ENCODE data around the gene PNPLA7. TPM values are rescaled to one million over a fixed set of nuclear protein-coding genes. Genes with fewer than 3 reads are reported as not detected.

Gene PNPLA7
- total and polyA plus RNA-seq, 7 donors, result 1.2 to 22.3 (median 7.7) TPM

DNA sequence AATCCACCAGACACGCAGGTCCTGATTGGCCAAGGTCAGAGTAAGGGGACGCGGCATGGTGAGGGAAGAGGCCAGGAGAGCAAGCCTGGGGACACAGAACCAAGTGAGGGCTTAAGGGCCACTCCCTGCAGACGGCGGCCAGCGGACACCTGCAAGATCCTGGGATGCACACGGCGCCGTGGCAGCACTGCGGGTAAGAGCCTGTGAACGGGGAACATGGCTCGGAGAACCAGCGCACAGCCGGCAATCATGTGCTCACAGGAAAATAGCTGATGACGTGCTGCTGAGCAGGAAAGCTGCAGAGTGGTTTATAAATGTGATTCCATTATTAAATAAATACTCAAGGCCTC lies 64.1 kb downstream of the PNPLA7 start:
- H3K4me3 ChIP-seq, result no peak overlapping the region
- DNase-seq, result no peak
- WGBS, 3 donors, result 89 to 94% (median 92%) methylated on average over 15 of the region's 15 CpGs

DNA sequence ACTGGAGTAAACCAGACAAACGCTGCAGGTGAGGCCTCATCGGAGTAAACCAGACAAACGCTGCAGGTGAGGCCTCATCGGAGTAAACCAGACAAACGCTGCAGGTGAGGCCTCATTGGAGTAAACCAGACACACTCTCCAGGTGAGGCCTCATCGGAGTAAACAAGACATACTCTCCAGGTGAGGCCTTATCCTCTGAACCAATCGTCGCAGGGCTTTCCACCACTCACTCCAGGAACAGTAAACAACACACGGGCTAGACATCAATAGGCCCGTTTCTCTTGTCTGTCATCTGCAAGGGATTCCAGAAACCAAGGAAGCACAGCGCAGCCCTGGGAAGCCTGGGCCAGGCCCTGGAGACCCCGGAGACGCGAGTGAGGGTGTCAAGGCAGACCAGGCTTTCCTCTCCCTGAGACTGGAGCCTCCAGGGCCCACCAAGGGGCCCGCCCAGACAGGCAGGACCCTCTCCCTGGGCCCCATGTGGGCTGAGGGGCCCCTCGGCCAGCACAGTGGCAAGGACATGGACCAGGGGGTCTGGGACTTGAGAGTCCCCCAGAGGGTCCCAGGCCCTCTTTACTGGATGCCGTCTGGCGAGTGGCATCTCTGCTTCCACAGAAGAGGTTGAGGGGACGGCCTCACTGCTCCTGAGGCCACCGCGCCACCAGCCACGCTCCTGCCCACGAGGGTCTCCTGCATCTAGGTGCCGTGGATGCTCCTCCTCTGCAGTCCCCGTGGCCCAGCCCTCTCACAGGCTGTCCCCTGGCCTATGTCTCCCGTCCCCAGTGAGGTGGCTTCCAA lies 64.7 kb downstream of the PNPLA7 start:
- DNase-seq (peak in 1 of 2 donors; percentile 32), ATAC-seq (no peak)
- H3K27me3 ChIP-seq (ENCODE audit: insufficient read depth in 3 of 3, low read length in 2 of 3), result no peaks in the 10 kb centered on the region
- no peaks in the 10 kb centered on the region for H3K9me3 ChIP-seq
- intact Hi-C loops (cut with DNase I), result no loop called here
- H3K36me3 ChIP-seq (ENCODE audit: insufficient read depth in 1 of 2, low read depth in 1 of 2), result peaks cover 0 to 41% of the 10 kb centered on the region in 2 donors
- H3K4me3 ChIP-seq, result no peak overlapping the region
- no peak overlapping the region for H3K27ac ChIP-seq
- 90 to 92% (median 90%) methylated on average over 26 of the region's 26 CpGs for WGBS, 3 donors
- TF ChIP-seq, protein P1, sequence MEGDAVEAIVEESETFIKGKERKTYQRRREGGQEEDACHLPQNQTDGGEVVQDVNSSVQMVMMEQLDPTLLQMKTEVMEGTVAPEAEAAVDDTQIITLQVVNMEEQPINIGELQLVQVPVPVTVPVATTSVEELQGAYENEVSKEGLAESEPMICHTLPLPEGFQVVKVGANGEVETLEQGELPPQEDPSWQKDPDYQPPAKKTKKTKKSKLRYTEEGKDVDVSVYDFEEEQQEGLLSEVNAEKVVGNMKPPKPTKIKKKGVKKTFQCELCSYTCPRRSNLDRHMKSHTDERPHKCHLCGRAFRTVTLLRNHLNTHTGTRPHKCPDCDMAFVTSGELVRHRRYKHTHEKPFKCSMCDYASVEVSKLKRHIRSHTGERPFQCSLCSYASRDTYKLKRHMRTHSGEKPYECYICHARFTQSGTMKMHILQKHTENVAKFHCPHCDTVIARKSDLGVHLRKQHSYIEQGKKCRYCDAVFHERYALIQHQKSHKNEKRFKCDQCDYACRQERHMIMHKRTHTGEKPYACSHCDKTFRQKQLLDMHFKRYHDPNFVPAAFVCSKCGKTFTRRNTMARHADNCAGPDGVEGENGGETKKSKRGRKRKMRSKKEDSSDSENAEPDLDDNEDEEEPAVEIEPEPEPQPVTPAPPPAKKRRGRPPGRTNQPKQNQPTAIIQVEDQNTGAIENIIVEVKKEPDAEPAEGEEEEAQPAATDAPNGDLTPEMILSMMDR (IDR thresholded peaks at IDR 0.05), result no peak
- no peaks in the 10 kb centered on the region for H3K4me1 ChIP-seq

More for the DNA sequence above, 64.1 kb downstream of the PNPLA7 start:
- TF ChIP-seq, protein P1 (IDR thresholded peaks at IDR 0.05), result no peak
- no peaks in the 10 kb centered on the region for H3K27me3 ChIP-seq (ENCODE audit: insufficient read depth in 3 of 3, low read length in 2 of 3)
- no peaks in the 10 kb centered on the region for H3K4me1 ChIP-seq
- intact Hi-C loops (cut with DNase I), result no loop called here
- no peak overlapping the region for H3K27ac ChIP-seq
- no peaks in the 10 kb centered on the region for H3K9me3 ChIP-seq
- peaks cover 0 to 41% of the 10 kb centered on the region in 2 donors for H3K36me3 ChIP-seq (ENCODE audit: insufficient read depth in 1 of 2, low read depth in 1 of 2)
- no peak for ATAC-seq

DNA sequence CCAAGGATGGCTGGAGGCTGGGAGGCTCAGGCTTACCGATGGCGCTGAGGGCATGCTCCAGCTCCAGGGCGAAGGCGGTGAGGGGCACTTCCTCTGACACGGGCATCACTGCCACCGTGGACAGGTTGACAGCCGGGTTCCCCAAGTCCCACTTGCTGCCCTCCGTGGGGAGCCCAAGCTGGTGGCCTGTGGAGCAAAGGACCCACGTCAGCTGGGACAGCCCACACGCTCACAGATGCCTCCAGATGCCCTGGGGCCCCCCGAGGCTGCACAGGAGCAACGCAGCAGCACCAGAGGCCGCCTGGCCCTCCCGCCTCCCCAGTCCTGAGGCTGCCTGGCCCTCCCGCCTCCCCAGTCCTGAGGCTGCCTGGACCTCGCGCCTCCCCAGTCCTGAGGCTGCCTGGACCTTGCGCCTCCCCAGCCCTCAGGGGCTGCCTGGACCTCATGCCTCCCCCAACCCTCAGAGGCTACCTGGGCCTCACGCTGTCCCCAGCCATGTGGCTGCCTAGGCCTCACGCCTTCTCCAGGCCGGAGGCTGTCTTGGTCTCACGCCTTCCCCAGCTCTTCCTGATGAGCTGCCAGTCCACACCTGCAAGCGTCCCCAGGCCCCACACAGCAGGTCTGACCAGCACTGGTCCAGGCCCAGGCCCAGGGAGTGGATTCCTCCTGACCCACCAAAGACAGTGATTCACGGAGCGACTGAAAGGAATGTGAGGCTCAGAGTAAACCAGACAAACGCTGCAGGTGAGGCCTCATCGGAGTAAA lies 65.5 kb downstream of the PNPLA7 start:
- 91 to 94% (median 93%) methylated on average over 22 to 27 of the region's 27 CpGs for WGBS, 3 donors
- Histone ChIP-seq H3K9me3 (no peaks in the 10 kb centered on the region), H3K4me3 (no peak overlapping the region), H3K27me3 (ENCODE audit: insufficient read depth in 3 of 3, low read length in 2 of 3) (no peaks in the 10 kb centered on the region), H3K4me1 (no peaks in the 10 kb centered on the region), H3K36me3 (ENCODE audit: insufficient read depth in 1 of 2, low read depth in 1 of 2) (peaks cover 0 to 41% of the 10 kb centered on the region in 2 donors), H3K27ac (no peak overlapping the region)
- TF ChIP-seq, protein P1 (IDR thresholded peaks at IDR 0.05), result no peak
- ATAC-seq (no peak), DNase-seq (peak in 1 of 2 donors; percentile 42)
- intact Hi-C loops (cut with DNase I), result no loop called here

DNA sequence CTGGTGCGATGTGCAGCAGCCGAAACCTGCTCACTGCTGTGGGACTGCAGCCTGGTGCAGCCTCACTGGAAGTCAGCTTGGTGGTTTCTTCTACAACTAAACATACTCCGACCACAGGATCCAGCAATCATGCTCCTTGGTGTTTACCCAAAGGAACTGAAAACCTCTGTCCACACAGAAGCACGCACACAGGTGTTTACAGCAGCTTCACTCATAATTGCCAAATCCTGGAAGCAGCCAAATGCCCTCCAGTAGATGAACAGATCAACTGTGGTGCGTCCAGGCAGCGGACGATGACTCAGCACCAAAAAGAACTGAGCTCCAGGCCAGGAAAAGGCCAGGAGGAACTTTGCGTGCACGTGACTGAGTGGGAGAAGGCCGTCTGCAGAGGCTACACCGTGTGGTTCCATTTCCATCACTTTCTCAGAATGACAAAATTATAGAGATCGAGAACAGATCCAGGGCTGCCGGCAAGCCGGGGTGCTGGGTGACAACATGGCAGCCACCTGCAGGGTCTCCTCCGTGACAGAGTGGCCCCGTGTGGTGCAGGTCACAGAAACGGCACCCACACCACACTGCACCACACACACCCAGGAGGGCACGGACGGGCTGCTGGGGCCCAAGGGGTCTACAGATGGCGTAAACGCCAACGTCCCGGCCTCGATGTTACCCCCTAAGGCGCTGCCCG lies 68.0 kb downstream of the PNPLA7 start:
- Histone ChIP-seq H3K36me3 (ENCODE audit: insufficient read depth in 1 of 2, low read depth in 1 of 2) (peaks cover 0 to 35% of the 10 kb centered on the region in 2 donors), H3K9me3 (no peaks in the 10 kb centered on the region), H3K4me1 (no peaks in the 10 kb centered on the region), H3K4me3 (no peak overlapping the region), H3K27me3 (ENCODE audit: insufficient read depth in 3 of 3, low read length in 2 of 3) (no peaks in the 10 kb centered on the region), H3K27ac (peak overlapping the region; percentile 25)
- DNase-seq (peak in 1 of 2 donors; percentile 63), ATAC-seq (peak; percentile 62 to 73 (median 68))
- TF ChIP-seq, protein P1 (IDR thresholded peaks at IDR 0.05), result no peak
- WGBS, 3 donors, result 70 to 83% (median 75%) methylated on average over 26 of the region's 26 CpGs
- intact Hi-C loops (cut with DNase I), result no loop called here

All from psoas muscle (tissue), 8 donors.